ENCODE measurements around the gene BAAT.
"Not testable (repeated sequence)": the region's sequence is repeated elsewhere in the genome, so short reads cannot be mapped to it uniquely, and the experiment has no call there.

The BAAT gene

GRCh38 chr9:101384873-101385536, at the start of gene BAAT:
Gene BAAT (minus strand): TSS chr9:101385006. CDS start chr9:101371404, 13,602 bp downstream.
- not testable (repeated sequence) for DNase-seq

DNA sequence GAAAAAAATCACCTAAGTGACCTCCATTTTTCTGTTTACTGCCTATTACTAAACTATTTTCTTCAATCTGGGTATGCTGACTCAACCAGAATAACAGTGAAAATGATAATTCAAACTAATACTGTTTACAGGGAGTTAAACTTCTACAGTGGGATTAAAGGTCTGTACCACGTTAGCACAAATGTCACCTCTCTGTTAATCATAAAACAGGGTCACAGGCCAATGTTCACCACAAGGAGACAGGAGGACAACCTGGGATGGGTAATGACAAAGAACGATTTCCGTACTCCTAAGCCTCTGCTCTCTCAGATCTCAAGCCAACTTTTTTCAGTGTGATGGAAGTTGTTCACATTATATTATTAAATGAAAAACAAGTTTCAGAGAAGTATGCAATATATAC, 48.4 kb upstream of the BAAT start:
- DNase-seq: no peak

DNA sequence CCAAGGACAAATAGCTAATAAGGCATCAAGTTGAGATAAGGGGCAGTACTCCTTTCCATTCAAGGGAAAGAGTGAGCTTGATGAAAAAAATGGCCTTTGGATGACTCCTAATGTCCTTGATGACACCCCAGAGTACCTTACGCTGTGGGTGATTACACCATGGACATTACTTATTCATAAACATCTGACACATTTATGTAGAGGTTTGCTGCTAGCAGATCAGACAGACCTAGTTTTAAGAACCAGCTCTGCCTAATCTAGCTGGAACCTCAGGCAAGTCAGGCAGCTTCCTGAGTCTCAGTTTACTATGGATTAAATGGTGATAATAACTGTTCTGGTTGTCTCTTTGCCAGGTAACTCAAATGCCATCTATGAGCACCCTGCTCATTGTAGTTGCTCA, 47.9 kb upstream of the BAAT start:
- no peak for DNase-seq

- no peak for DNase-seq
These were observed 47.4 kb upstream of the BAAT start for GRCh38 chr9:101432171-101432570.

- DNase-seq: no peak
These were observed 44.9 kb upstream of the BAAT start for GRCh38 chr9:101429736-101430135.

DNA sequence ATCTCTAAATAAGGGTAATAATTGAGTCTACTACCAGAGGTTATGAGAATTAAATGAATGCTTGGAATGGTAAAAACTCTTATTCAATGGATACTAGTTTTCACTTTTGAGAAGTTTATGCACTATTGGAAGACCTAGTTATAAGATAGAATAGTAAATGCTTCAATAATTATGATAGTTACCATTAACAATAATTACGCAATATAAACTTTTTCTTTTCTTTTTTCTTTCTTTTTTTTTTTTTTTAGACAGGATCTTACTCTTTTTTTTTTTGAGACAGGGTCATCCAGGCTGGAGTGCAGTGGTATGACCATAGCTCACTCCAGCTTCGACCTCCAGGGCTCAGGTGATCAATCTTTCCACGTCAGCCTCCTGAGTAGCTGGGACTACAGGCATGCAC, 44.1 kb upstream of the BAAT start:
- DNase-seq: no peak

- DNase-seq: no peak
These were observed 43.3 kb upstream of the BAAT start for GRCh38 chr9:101427957-101428655.

DNA sequence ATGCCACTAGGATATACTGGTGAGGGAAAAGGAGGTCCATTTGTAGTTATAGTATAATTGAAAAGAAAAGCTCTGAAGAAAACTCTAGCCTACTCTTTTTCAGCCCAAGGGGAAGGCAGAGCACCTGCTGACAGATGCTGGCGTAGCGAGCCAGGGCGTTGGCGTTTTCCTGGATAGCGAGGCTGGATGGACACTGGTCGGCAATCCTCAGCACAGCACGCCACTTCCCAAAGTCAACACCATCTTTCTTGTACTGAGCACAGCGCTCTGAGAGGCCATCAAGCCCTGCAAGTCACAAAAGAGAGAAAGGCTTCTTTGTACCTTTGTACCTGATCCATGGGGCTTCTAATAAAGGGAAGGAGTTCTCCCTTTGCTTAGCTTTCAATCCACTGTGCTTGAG, 42.6 kb upstream of the BAAT start:
- no peak for DNase-seq

DNA sequence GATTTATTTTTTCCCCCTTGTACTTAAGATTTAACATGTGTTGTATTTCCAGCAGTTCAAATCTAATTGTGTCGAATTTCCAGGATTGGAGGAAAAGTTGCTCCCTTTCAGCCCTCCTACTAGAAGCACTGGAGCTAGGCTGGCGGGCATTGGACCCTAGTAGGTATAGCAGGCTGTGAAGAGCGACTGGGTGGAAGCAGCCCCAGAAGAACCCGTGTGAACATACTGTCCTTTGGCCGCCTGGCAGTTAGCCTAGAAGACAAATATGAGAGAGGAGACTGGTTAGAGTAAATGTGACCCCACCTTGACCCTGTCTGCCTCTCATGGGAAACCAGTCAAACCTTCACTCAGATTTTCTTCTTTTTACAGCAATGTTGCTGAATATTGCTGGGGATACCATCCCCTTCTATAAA, 36.9 kb upstream of the BAAT start:
- no peak for DNase-seq

GRCh38 chr9:101419863-101420262, 35.1 kb upstream of the BAAT start:
- no peak for DNase-seq

DNA sequence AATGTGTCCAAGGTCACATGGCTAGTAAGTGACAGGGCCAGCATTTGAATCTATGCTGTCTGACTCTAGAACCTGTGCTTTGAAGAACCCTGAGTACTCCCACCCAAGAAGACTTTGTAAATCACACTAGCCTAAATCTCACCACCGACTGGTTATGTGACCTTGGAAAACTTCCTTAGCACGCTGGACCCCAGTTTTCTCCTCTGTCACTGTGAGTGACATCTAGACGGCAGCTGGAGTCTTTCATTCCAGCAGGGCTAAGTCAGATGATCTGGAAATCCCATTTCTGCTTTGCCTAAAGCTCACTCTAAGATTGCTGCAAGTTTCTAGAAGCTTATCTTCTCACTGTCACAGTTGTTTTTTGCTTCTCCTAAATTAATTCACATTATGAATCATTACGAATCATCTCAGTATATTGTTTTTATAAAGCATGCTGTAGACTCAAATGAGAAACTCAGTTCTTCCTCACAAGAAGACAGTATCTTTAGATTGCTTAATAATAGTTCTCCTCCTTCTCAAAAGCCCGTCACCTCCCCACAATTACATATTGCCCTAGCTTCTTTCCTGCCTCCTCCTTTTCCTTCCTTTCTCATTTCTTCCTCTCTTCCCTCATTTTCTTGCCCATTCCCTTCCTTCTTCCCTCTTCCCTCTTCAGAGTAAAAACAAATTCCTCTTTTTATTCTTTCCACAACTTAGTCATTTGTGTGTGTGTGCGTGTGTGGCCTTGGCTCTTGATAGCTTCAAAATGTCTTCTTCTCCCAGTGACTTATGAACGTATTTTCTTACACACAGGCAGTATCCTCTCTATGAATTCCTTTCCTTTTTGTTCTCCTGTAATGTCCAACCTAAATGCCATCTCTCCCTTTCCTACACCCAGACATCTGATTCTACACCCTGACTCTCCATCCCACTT, 34.0 kb upstream of the BAAT start:
- DNase-seq: no peak

DNA sequence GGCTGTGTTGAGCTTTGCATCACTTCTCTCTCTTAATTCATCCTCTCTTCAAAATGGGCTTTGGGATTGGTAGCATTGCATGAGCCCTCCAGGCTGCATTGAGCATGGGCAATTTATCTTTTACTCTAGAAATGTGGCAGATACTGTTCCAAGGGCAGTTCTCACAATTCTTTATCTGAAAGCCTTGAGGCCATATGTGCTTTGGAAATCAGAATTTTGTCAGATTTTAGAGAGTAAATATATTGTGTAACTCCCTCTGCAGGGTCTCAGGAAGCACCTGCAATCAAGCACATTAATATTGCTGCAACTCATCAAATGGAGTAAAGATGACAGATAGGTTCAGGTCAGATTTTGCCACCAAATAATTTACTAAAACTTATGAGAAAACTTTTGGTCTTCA, 33.2 kb upstream of the BAAT start:
- no peak for DNase-seq

DNA sequence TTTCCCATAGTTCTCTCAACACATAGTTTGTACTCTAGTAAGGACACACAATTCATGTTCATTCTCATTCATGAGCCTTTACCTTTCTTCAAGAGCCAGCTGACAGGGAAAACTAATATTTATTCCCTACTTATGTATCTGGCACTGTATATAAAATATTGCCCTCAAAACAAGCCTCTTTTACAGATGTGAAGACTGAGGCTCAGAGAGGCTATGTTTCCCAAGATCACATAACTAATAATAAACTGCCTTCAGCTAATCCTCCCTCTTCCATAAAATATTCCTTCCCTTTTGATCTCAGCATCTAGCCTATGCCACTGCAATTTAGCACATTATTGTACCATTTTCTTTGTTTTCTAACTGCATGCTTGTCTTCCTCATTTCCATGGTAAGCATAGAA, 32.6 kb upstream of the BAAT start:
- no peak for DNase-seq

GRCh38 chr9:101415578-101415977, 30.8 kb upstream of the BAAT start:
- DNase-seq: no peak

- DNase-seq: no peak
These were observed 30.0 kb upstream of the BAAT start for GRCh38 chr9:101414839-101415238.

DNA sequence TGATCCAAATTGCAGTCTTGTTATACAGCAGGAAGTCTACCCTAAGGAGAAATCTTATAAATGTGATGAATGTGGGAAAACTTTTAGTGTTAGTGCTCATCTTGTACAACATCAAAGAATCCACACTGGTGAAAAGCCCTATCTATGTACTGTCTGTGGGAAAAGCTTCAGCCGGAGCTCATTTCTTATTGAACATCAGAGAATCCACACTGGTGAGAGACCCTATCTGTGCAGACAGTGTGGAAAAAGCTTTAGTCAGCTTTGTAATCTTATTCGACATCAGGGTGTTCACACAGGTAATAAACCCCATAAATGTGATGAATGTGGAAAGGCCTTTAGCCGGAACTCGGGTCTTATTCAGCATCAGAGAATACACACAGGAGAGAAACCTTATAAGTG, 24.3 kb upstream of the BAAT start:
- DNase-seq: no peak

- peak in 1 of 6 experiments; percentile 1 for DNase-seq
These were observed 23.7 kb upstream of the BAAT start for GRCh38 chr9:101408374-101409078.

GRCh38 chr9:101403516-101404285, 18.9 kb upstream of the BAAT start:
- no peak for DNase-seq

DNA sequence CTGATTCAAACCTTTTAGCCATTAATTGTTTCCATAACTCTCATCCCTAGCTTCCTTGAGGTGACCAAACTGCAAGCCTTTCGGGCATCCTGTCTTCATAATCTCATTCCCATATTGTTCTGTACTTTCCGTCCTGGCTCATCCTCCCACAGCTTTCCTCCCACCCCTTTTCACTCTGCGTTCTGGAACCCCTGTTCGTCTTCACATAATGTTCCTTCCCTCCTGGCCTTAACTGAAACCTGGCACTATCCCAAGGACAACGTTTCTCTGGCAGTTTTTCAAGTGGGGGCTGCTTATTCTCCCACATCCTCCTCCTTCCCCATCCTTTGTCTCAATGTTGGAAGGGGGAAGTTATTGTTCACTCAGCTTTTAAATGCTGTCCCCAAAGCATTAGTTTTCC, 15.3 kb upstream of the BAAT start:
- no peak for DNase-seq

DNA sequence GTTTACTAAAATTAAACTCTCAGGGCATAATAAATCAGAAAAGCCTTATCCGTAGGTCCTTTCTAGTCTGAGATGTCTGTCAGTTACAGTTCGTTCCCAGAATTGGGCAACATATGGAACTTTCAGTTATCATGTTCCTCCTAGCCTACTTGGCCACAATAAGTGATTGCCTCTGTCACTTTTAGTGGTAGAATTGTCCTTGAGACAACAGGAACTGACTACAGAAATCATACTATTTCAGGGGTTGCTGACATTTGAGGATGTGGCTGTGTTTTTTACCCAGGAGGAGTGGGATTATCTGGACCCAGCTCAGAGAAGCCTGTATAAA, 14.8 kb upstream of the BAAT start:
- no peak for DNase-seq

DNA sequence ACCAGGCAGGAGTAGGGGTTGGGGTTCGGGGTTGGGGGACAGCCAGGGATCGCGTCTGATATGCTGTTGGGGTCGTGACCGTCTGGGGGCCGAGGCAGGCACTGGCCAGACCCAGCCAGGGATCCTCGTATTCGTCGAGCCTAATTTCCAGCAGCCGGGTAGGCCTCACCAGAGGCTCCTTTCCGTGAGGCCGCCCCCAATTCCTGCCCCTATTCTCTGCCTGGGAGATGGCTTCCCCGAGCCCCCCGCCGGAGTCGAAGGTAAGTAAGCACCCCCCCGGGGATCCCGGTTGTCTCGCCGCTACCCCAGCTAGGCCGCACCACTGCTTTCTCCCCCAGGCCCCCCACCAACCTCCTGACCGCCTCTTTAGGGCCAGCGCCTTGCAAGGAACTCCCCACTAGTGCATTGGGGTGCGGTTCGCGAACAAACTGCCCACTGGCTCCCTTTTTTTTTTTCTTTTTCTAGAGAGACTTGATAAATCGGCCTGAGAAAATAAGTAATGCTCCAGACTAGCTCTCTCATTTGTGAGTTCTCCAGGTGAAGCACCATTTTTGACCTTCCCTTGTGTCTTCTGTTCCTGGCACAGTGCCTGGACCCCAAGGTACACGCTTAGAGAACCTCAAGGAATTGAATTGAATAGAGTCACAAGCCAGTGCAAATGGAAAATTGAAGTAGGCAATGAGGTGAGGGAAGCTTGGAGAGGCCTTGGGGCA, 14.3 kb upstream of the BAAT start:
- peak in 2 of 6 experiments; percentile 15 to 24 for DNase-seq
